DMS153 (cell line): ENCODE measurements around the gene DDX54.

Experiments
- DNase-seq: peaks from one replicate; lab custom pipeline; 2025; lab: John Stamatoyannopoulos, UW

The DDX54 gene, protein sequence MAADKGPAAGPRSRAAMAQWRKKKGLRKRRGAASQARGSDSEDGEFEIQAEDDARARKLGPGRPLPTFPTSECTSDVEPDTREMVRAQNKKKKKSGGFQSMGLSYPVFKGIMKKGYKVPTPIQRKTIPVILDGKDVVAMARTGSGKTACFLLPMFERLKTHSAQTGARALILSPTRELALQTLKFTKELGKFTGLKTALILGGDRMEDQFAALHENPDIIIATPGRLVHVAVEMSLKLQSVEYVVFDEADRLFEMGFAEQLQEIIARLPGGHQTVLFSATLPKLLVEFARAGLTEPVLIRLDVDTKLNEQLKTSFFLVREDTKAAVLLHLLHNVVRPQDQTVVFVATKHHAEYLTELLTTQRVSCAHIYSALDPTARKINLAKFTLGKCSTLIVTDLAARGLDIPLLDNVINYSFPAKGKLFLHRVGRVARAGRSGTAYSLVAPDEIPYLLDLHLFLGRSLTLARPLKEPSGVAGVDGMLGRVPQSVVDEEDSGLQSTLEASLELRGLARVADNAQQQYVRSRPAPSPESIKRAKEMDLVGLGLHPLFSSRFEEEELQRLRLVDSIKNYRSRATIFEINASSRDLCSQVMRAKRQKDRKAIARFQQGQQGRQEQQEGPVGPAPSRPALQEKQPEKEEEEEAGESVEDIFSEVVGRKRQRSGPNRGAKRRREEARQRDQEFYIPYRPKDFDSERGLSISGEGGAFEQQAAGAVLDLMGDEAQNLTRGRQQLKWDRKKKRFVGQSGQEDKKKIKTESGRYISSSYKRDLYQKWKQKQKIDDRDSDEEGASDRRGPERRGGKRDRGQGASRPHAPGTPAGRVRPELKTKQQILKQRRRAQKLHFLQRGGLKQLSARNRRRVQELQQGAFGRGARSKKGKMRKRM

GRCh38 chr12:113185180-113186032 lies at the start of gene DDX54, which contains the start of gene RITA1:
TSS of gene DDX54 (minus strand) at chr12:113185478. CDS start at chr12:113185451, 27 bp downstream.
TSS of gene RITA1 (plus strand) at chr12:113185721. CDS start at chr12:113186747, 1,026 bp downstream.
- peak; percentile 56 for DNase-seq

DNA sequence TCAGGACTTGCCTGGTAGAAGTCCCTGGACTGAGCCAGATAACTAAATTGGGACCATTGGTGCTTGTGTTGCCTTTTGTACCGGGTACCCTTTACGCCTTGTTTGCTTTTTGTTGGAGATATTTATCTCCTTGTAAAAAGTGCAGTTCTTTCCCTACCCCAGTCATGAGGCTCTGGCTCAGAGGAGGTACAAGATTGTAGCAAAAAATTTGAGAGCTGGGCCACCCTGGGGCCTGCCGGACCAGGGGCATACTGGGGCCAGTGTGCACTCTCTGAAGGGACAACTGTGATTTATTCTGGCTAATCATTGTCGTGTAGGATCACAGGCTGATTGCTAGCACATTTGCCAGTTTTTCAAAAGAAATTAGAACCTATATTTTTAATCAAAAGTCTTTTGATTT lies 49.2 kb upstream of the DDX54 start:
- DNase-seq: no peak

DNA sequence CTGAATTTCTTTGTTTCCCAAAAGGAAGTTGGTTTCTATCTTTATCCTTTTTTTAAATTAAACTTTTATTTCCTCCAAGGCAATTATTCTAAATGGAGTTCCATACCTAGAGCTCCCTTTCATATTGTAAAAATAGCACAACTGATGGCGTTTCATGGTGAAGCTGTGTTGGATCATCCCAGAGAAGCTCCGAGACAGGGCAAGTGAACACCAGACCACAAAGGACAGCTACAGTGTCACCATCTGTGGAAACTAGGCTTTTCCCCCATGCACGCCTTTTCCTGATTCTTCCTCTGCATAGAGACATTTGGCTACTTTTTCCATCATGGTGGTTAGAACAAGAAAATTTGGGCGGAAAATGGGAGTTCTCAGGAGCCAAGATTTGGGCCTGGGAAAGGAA lies 48.7 kb upstream of the DDX54 start:
- no peak for DNase-seq

- peak; percentile 88 for DNase-seq
These were observed 47.7 kb upstream of the DDX54 start for GRCh38 chr12:113232840-113233585.

GRCh38 chr12:113232089-113232839 lies 47.0 kb upstream of the DDX54 start:
- no peak for DNase-seq

GRCh38 chr12:113231235-113232088 lies 46.2 kb upstream of the DDX54 start:
- DNase-seq: no peak

- no peak for DNase-seq
These were observed 45.3 kb upstream of the DDX54 start for GRCh38 chr12:113230315-113231234.

- no peak for DNase-seq
These were observed 43.2 kb upstream of the DDX54 start for GRCh38 chr12:113228394-113229028.

DNA sequence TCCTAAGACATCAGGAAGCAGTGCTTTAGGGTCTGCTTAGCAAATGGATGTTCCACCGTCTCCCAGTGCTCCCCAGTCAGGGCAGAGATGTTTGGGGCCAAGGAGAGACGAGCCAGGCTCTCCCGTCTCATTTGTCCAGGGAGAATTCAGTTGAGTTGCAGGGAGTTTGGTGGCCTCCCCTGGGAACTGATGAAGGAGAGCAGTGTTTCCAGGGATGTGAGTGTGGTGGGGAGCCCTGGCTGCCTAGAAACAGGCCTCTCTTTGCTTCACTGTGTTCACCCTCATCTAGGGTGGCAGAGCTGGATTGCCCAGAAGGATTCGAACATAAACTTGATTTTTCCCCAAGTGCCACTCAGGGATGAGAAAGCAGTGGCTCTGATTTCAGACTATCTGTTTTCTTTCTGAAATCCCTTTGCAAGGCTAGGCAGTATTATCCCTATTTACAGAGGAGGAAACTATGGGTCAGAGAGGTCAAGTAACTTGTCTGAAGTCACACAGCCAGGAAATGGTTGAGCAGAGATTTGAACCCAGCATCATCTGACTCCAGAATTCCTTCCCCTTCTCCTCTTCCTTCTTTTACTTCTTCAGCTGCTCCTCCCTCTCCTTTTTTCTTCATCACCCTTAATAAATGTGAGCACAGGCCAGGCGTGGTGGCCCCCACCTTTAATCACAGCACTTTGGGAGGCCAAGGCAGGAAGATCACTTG lies 42.6 kb upstream of the DDX54 start:
- DNase-seq: no peak

GRCh38 chr12:113226696-113227568 lies 41.7 kb upstream of the DDX54 start:
- no peak for DNase-seq

DNA sequence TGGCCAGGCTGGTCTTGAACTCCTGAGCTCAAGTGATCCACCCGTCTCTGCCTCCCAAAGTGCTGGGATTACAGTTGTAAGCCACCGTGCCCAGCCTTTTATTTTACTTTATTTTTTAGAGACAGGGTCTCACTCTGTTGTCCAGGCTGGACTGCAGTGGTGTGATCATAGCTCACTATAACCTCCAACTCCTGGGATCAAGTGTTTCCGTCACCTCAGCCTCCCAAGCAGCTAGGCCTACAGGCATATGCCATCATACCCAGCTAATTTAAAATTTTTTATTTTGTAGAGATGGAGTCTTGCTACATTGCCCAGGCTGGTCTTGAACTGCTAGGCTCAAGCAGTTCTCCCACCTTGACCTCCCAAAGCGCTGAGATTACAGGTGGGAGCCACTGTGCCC lies 39.7 kb upstream of the DDX54 start:
- no peak for DNase-seq

DNA sequence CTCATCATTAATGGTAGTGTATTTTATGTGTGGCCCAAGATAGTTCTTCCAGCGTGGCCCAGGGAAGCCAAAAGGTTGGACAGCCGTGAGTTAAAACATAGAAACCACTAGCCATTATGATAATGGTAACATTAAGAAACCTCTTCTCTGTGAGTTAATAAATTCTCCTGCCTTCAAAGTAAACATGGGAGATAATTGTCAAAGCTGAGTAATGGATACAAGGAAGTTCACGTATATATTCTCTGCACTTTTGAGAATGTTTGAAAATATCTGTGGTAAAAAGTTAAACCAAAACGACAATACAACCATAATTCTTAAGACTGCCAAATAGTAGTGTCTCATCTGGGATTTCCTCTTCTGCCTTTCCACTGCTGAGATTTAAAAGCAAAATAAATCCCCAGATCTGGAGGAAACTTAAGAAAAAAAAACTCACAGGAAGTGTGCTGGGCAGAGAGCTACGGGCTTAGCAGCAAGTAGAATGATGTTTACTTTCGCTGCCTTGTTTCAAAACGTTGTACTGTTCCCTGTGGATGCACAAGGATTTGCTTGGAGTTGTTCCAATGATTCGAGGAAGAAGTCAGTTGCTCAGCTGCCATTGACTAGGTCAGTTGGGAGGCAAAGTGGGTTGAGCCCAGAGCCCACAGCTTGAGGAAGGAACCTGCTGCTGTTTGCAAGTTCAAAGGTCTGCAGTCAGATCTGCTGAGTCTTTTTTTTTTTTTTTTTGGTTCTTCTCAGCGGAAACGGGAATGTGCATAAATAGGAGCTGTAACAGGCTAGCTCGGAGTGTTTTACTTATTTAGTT lies 37.7 kb upstream of the DDX54 start:
- peak; percentile 91 for DNase-seq

DNA sequence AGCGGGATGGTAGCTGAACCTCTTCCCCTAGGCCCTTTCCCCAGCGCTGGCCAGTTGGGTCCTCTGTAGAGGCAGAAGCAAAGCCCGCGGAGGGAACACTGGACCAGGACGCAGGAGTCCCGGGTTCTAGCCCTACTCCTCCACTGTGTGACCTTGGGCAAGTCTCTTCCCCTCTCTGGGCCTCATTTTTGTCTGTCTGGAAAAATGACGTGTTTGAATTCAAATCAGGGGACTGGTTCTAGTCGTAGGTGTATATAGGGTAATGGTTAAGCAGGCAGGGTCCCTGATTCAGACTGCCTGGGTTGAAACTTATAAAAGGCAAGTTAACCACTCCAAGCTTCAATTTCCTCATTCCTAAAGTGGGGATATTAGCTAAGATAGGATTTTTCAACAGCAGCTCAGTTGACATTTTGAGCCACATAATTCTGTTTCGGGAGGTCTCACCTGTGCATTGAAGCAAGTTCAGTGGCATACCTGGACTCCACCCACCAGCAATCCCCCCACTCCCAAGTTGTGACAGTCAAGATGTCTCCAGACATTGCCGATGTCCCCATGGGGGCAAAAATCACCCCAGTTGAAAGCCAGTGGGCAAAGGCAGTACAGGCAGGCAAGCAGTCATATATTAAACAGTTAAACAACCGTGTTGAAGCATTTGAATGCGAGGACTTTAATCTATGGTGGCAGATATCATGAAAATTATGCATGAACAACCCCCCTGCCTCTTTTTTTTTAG lies 36.9 kb upstream of the DDX54 start:
- DNase-seq: no peak

DNA sequence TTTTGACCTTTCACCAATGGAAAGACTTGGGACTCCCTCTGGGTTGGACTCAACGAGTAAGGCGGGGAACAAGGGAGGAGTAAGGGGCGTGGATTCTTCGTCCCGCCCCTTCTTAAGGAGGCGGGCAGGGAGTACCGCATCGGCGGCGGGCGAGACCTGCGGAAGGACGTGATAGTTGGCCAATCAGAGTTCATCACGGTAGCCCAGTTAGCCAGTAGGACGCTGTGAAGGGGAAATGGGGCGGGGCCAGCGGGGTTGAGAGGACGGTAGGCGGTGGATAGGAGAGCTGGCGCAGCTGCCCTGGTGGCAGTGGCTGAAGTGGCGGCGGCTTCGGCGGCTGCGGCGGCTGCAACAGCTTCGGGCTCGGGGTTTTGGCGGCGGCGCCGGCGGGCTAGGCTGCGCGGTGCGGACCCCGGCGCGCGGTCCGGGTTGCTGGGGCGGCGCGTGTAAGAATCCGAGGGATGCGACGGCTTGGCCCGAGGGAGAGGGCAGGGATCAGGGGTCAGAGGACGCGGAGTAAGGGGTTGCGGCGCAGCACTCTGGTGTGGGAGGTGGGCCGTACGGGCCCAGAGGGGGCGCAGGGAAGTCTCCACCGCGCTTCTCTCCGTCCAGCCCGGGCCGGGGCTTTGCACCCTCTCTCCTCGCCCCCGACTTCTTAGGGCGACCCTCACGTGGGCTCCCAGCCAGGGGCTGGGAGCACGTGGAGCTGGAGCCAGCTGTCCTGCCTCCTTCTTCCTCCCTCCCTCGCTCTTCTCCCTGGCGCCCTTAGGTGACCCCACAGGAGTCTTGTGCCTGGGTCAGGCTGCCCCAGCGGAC lies 36.1 kb upstream of the DDX54 start, which contains the start of gene TPCN1:
TSS of gene TPCN1 (plus strand) at position 284 of the 816 bp plus-strand sequence. CDS start 5,389 bp downstream, outside the sequence.
- DNase-seq: peak; percentile 100
